ENCODE results near the gene TEX264.

TEX264 gene

GRCh38 chr3:51727500-51727899 lies 56.4 kb downstream of the TEX264 start:
- Histone ChIP-seq H3K9ac (ENCODE audit: low read length) (no peak overlapping the region), H3K18ac (ENCODE audit: low read length) (no peak overlapping the region), H3K36me3 (ENCODE audit: control insufficient read depth in 1 of 2, insufficient read depth in 2 of 2, low read length in 2 of 2) (no peaks in the 10 kb centered on the region), H3K27ac (ENCODE audit: low read depth, low read length) (no peak overlapping the region), H3K23ac (ENCODE audit: low read length) (no peak overlapping the region), H3K27me3 (ENCODE audit: insufficient read depth, low read length) (no peaks in the 10 kb centered on the region), H4K91ac (ENCODE audit: low read depth, low read length) (no peak overlapping the region), H4K12ac (ENCODE audit: low read depth, low read length) (no peak overlapping the region), H2BK120ac (ENCODE audit: insufficient read depth, low read length, poor library complexity) (no peak overlapping the region), H3K4me2 (ENCODE audit: low read length) (no peak overlapping the region), H2AK5ac (ENCODE audit: low read length) (no peak overlapping the region), H3K4me3 (ENCODE audit: low read depth, low read length) (no peak overlapping the region), H3K79me1 (ENCODE audit: low read length) (no peaks in the 10 kb centered on the region), H3K4ac (ENCODE audit: low read depth, low read length) (no peak overlapping the region), H4K8ac (ENCODE audit: low read depth, low read length) (no peak overlapping the region), H3K79me2 (ENCODE audit: control insufficient read depth, insufficient read depth, low read length, poor library complexity) (no peaks in the 10 kb centered on the region), H2BK12ac (ENCODE audit: low read length) (no peak overlapping the region), H2BK5ac (ENCODE audit: low read depth, low read length, poor library complexity) (no peak overlapping the region), H3K9me3 (ENCODE audit: insufficient read depth, low read depth, low read length) (no peaks in the 10 kb centered on the region), H3K4me1 (ENCODE audit: control insufficient read depth in 1 of 2, insufficient read depth in 2 of 2, low read length in 2 of 2) (no peaks in the 10 kb centered on the region), H2AFZ (ENCODE audit: insufficient read depth, low read length, poor library complexity) (no peak overlapping the region), H3K14ac (ENCODE audit: low read length) (no peak overlapping the region)
- no peak for DNase-seq

GRCh38 chr3:51729042-51729633 lies 58.1 kb downstream of the TEX264 start:
- H3K23ac ChIP-seq (ENCODE audit: low read length): no peak overlapping the region
- H2AFZ ChIP-seq (ENCODE audit: insufficient read depth, low read length, poor library complexity): no peak overlapping the region
- H3K4ac ChIP-seq (ENCODE audit: low read depth, low read length): no peak overlapping the region
- H3K4me2 ChIP-seq (ENCODE audit: low read length): no peak overlapping the region
- no peak overlapping the region for H2BK120ac ChIP-seq (ENCODE audit: insufficient read depth, low read length, poor library complexity)
- no peaks in the 10 kb centered on the region for H3K36me3 ChIP-seq (ENCODE audit: control insufficient read depth in 1 of 2, insufficient read depth in 2 of 2, low read length in 2 of 2)
- no peaks in the 10 kb centered on the region for H3K27me3 ChIP-seq (ENCODE audit: insufficient read depth, low read length)
- no peak overlapping the region for H3K27ac ChIP-seq (ENCODE audit: low read depth, low read length)
- no peaks in the 10 kb centered on the region for H3K4me1 ChIP-seq (ENCODE audit: control insufficient read depth in 1 of 2, insufficient read depth in 2 of 2, low read length in 2 of 2)
- no peak overlapping the region for H2BK12ac ChIP-seq (ENCODE audit: low read length)
- no peak overlapping the region for H3K9ac ChIP-seq (ENCODE audit: low read length)
- no peak for DNase-seq
- H3K9me3 ChIP-seq (ENCODE audit: insufficient read depth, low read depth, low read length): no peaks in the 10 kb centered on the region
- no peaks in the 10 kb centered on the region for H3K79me1 ChIP-seq (ENCODE audit: low read length)
- H3K14ac ChIP-seq (ENCODE audit: low read length): no peak overlapping the region
- no peaks in the 10 kb centered on the region for H3K79me2 ChIP-seq (ENCODE audit: control insufficient read depth, insufficient read depth, low read length, poor library complexity)
- no peak overlapping the region for H4K12ac ChIP-seq (ENCODE audit: low read depth, low read length)
- H3K4me3 ChIP-seq (ENCODE audit: low read depth, low read length): no peak overlapping the region
- no peak overlapping the region for H3K18ac ChIP-seq (ENCODE audit: low read length)
- no peak overlapping the region for H2BK5ac ChIP-seq (ENCODE audit: low read depth, low read length, poor library complexity)
- H4K8ac ChIP-seq (ENCODE audit: low read depth, low read length): no peak overlapping the region
- H4K91ac ChIP-seq (ENCODE audit: low read depth, low read length): no peak overlapping the region
- H2AK5ac ChIP-seq (ENCODE audit: low read length): no peak overlapping the region

DNA sequence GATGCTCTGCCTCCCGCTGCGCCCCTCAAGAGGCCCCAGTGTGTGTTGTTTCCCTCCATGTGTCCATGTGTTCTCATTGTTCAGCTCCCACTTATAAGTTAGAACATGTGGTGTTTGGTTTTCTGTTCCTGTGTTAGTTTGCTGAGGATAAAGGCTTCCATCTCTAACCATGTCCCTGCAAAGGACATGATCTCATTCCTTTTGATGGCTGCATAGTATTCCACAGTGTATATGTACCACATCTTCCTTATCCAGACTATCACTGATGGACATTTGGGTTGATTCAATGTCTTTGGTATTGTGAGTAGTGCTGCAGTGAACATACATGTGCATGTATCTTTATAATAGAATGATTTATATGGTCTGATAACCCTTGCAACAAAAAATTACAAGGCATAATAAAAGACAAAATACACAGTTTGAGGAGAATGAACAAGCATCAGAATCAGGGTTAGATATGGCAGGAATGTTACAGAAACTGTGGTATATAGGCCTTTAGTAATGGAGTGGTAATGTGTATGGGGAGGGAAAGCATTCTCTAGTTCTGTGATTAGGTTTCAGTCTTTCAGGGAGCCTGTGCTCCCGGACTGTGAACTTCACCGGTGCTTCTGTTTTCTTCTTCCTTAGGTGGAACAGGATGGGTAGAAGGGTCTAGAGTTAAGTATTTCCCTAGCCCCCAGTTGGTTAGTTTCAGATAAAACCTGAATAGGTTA lies 63.0 kb downstream of the TEX264 start:
- WGBS (ENCODE audit: extremely low coverage, insufficient coverage, insufficient read length): no CpG with 5 or more reads among the region's 4 CpGs
- Histone ChIP-seq H3K4me1 (ENCODE audit: control insufficient read depth in 1 of 2, insufficient read depth in 2 of 2, low read length in 2 of 2) (peaks cover 0 to 4% of the 10 kb centered on the region in 2 experiments), H3K4ac (ENCODE audit: low read depth, low read length) (no peak overlapping the region), H3K14ac (ENCODE audit: low read length) (no peak overlapping the region), H3K27me3 (ENCODE audit: insufficient read depth, low read length) (no peaks in the 10 kb centered on the region), H4K91ac (ENCODE audit: low read depth, low read length) (no peak overlapping the region), H3K36me3 (ENCODE audit: control insufficient read depth in 1 of 2, insufficient read depth in 2 of 2, low read length in 2 of 2) (no peaks in the 10 kb centered on the region), H3K4me2 (ENCODE audit: low read length) (no peak overlapping the region), H4K8ac (ENCODE audit: low read depth, low read length) (no peak overlapping the region), H3K27ac (ENCODE audit: low read depth, low read length) (no peak overlapping the region), H3K9me3 (ENCODE audit: insufficient read depth, low read depth, low read length) (no peaks in the 10 kb centered on the region), H3K4me3 (ENCODE audit: low read depth, low read length) (no peak overlapping the region), H2AK5ac (ENCODE audit: low read length) (no peak overlapping the region), H3K79me2 (ENCODE audit: control insufficient read depth, insufficient read depth, low read length, poor library complexity) (no peaks in the 10 kb centered on the region), H3K79me1 (ENCODE audit: low read length) (no peaks in the 10 kb centered on the region), H2BK12ac (ENCODE audit: low read length) (no peak overlapping the region), H2BK5ac (ENCODE audit: low read depth, low read length, poor library complexity) (no peak overlapping the region), H3K23ac (ENCODE audit: low read length) (no peak overlapping the region), H3K9ac (ENCODE audit: low read length) (no peak overlapping the region), H4K12ac (ENCODE audit: low read depth, low read length) (no peak overlapping the region), H2BK120ac (ENCODE audit: insufficient read depth, low read length, poor library complexity) (no peak overlapping the region), H3K18ac (ENCODE audit: low read length) (no peak overlapping the region), H2AFZ (ENCODE audit: insufficient read depth, low read length, poor library complexity) (no peak overlapping the region)
- DNase-seq: no peak

GRCh38 chr3:51734572-51734907 lies 63.5 kb downstream of the TEX264 start:
- Histone ChIP-seq H3K4ac (ENCODE audit: low read depth, low read length) (no peak overlapping the region), H3K9me3 (ENCODE audit: insufficient read depth, low read depth, low read length) (no peaks in the 10 kb centered on the region), H4K91ac (ENCODE audit: low read depth, low read length) (no peak overlapping the region), H2AK5ac (ENCODE audit: low read length) (no peak overlapping the region), H2AFZ (ENCODE audit: insufficient read depth, low read length, poor library complexity) (no peak overlapping the region), H3K4me2 (ENCODE audit: low read length) (no peak overlapping the region), H2BK120ac (ENCODE audit: insufficient read depth, low read length, poor library complexity) (no peak overlapping the region), H3K9ac (ENCODE audit: low read length) (no peak overlapping the region), H3K36me3 (ENCODE audit: control insufficient read depth in 1 of 2, insufficient read depth in 2 of 2, low read length in 2 of 2) (no peaks in the 10 kb centered on the region), H3K18ac (ENCODE audit: low read length) (no peak overlapping the region), H3K79me2 (ENCODE audit: control insufficient read depth, insufficient read depth, low read length, poor library complexity) (no peaks in the 10 kb centered on the region), H3K79me1 (ENCODE audit: low read length) (no peaks in the 10 kb centered on the region), H3K23ac (ENCODE audit: low read length) (no peak overlapping the region), H4K8ac (ENCODE audit: low read depth, low read length) (no peak overlapping the region), H3K27me3 (ENCODE audit: insufficient read depth, low read length) (no peaks in the 10 kb centered on the region), H3K14ac (ENCODE audit: low read length) (no peak overlapping the region), H3K4me3 (ENCODE audit: low read depth, low read length) (no peak overlapping the region), H3K4me1 (ENCODE audit: control insufficient read depth in 1 of 2, insufficient read depth in 2 of 2, low read length in 2 of 2) (peaks cover 0 to 4% of the 10 kb centered on the region in 2 experiments), H2BK5ac (ENCODE audit: low read depth, low read length, poor library complexity) (no peak overlapping the region), H4K12ac (ENCODE audit: low read depth, low read length) (no peak overlapping the region), H3K27ac (ENCODE audit: low read depth, low read length) (no peak overlapping the region), H2BK12ac (ENCODE audit: low read length) (no peak overlapping the region)
- WGBS (ENCODE audit: extremely low coverage, insufficient coverage, insufficient read length): no CpG with 5 or more reads among the region's 3 CpGs
- DNase-seq: no peak

Data from trophoblast cell (in vitro differentiated cells and primary cell).